ENCODE measurements around the gene TCF4.

TCF4 gene

DNA sequence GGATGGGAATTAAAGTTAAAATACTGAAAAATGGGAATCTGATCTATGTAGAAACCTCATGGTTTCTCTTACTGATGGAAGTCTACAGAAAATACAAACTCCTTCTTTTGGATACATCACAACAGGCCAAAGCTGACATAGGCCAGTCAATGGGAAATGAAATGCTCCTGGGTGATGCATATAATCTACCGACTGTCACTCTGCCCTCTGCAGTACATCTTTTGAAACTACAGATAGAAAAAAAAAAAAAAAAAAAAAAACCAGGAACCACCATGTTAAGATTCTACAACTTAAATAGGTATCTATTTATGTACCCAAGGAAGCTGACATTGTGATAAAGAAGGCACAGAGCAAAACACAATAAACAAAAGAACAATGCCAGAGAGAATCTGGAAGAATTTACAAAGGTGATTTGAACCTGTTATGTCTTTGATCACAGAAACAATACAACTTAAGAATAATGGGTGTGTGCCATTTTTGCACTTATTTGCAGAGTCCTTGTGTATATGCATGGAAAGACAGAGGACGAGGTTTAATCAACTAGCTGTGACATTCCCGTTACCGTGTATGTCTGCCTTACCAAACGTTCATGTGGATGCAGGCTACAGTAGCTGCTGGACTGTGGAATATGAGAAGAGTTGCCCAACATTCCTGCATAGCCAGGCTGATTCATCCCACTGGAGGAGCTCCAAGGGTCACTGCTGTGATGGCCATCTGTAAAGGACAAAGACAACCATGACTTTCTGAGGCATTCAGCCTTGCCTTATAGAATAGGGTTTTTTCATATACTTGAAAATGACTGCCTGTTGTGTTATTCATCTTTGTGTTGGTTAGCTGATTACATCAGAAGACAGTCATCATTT, 312.7 kb downstream of the TCF4 start:
- no peak for DNase-seq

DNA sequence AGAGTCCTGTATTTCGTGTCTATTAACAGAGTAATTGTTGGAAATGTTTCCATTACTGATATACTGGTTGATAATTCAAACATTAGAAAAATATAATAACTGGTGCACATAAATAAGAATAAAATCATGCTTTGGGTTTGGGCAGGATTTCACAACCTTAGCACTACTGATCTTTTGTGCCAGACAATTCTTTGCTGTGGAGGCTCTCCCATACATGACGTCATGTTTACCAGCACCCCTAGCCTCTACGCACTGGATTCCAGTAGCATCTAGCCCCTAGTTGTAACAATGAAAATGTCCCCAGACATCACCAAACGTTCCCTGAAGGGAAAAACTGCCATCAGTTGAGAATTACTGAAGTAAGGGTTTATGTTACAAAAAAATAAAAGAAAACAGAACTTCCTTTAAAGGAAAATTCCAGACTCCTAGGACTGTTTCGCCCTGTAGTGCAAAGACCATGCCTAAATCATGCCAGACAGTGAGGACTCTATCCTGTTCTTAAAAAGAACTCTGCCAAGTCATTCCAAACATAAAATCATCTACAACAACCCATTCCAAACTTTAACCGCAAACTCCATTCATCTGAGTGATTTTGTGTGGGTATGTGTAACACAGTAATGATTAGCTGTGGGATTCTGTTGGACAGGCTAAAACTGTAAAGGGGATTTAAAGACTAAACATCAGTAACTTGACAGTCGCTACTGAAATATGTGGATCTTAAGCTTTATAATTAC, 315.3 kb downstream of the TCF4 start:
- DNase-seq: no peak

DNA sequence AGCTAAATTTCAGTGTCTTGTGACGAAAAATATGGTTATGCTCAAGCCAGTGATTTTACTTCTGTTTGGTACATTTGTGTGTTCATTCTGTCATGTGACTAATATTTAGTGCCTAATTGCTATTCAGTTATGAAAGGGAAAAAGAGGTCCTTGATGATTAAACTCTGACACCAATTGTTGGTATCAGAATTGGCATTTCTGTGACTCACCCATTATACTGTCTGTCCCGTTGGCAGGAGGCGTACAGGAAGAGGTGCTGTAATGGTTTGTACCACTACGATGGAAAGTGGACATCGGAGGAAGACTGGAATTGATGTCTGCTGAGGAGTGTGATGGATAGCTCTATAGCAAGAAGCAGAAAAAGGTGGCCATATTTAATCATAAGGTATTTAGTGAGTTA, 318.4 kb downstream of the TCF4 start:
- no peak for DNase-seq

DNA sequence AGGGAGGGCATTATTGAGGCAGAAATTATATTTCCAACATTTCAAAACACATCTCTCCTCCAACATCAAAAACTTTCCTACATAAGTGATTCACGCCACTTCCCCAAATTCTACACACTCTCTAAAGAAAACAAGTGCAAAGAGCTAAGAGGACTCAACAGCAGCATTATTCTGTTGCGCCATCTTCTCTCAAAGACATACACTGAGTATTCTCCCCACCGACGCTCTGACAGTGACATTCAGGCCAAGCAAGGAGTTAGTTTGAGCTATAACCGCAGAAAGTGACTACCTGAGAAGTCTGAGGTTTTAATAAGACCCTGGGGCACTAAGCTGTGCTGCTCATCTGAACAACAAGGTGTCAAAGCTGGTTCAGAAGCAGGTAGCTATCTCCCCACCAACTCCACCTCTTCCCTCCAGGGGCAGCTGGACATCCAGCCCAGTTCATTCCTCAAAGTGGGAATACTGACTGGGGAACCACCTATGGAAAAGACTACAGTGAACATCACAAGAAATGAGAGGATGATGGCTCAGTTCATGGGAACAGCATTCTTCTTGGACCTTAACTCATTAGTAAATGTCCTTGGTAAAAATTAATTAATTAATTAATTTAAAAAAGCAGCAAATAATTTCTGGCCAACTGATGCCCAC, 319.2 kb downstream of the TCF4 start:
- DNase-seq: no peak

DNA sequence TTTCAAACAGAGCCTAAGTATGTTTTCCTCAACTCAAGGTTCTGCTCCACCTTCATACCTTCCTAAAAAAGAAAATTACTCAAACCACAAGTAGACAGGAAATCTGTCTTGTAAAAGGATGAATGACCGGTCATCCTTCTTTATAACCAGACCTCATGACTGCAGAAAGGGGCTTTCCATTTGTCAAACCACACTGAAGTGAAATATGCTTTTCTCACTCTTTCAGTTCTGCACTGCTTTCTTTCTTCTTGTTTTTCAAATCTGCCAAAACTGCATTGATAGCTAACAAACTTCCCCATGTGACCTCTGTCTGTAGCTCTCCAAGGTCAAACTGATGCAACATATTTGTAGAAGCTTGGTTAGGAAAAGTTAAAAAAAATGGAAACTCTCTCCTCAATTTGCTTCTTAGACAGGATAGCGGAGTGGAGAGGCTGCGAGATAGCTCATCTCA, 319.8 kb downstream of the TCF4 start:
- DNase-seq: no peak

DNA sequence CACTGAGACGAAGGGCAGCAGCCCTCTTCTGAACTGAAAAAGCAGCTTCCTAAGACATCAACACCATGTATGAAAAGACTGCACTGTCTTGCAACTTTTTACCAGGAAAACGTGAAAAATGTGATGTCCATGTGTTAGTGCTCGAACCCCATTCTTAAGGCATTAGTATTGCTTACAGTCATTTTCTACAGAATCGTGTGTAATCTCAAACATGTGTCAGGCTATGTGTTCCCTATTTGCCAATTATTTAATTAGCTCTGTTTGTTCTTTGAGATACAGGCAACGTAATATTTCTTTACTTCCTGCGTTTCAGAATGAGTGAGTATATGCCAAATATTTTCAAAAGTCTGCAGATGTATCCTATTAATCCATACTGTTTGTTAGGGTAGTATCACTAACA, 321.0 kb downstream of the TCF4 start:
- DNase-seq: no peak

DNA sequence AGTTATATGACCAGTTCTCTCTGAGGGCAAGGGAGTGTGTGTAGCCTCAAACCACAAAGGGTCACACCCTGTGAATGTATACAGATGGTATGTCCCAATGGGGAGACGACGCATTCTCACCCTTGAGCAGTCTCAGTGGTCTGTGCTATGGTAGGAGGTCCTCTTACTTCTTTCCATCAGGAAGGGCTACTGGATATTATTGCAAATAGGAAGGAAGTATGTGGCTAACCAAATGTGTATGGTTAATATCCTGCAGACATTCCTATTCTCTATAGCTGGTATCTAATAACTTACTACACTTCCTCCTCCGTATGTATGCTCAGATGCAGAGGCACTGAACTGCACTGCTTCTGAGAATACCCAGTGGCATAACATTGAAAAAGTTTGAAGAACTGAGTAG, 322.0 kb downstream of the TCF4 start:
- DNase-seq: no peak

DNA sequence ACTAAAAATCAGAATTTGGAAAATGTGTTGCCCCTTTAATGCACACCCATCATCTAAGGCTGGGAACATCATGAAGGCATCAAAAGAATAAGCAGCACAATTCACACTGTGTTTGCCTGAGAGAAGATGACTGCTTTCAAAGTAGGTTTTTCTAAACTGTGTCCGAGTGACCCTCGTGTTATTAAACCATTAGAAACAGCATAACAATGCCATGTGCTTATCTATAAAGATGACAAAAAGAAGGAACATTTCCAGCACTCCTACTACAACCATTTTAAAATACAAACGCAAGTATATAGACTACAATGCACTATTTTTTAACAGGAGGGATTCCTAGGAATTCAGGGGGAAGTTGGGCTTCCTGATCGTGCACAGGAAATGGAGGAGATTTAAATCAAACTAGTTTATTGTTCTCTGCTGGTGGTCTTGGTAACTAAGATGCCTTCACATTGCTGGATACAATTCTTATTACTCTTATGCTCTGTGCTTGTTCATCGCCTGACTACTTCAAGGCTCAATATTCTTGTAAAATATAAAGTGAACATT, 322.8 kb downstream of the TCF4 start:
- no peak for DNase-seq

DNA sequence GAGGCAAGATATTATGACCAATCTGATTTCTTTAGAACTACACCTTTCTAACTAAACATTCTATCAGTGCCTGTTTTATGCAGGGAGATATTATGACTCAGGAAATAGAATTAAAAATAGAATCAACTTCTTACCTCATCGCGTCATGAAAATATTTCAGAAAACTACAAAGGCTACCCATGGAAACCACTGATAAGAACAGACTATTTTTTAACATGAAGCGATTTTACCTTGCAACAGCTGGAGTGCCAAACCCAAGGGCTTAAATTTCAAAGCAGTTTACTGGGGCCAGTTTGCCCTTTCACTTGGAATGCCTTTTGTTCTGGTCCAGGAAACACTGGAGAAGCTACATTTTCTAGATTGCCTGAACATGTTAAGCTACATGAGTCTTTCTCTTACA, 323.9 kb downstream of the TCF4 start:
- no peak for DNase-seq

DNA sequence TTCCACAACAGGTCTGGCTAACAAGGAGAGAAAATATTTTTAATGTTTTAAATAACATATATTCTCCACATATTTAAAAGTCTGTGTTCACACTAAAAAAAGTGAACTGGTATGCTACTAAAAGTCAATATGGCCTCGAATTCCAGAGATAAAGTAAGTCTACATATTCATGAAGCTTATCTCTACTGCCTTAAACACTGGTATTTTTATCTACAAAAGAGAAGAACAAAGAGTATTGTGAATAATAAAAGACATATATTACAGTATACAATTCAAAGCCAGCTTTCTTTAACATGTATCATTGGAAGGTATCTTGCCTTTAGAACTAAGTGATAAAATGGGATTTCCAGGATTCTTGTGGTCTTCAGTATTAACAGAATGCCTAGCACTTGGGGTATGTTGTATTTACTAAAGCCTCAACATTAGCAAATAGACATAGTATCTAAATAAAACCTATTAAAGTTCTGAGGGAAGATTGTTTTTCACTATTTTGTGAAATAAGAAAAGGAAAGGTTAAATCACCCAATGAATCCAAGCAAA, 325.9 kb downstream of the TCF4 start:
- DNase-seq: no peak

DNA sequence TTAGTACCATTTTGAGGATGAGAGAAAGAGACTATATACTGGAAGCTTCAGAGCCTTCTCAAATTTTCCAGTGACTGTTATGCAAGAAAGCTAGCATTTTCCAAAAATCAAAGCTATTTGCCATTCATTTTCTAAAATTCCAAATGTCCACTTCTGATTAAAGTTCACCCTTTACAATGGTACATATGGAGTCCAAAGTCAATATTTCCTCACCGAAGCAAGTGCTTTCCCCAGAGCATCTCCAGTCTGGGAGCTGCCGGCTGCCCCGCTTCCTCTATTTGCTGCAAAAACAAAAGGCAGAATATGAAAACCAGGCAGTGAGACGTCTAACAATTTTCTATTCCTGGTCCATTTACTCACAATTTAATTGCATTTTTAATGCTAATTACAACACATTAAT, 326.7 kb downstream of the TCF4 start:
- no peak for DNase-seq

DNA sequence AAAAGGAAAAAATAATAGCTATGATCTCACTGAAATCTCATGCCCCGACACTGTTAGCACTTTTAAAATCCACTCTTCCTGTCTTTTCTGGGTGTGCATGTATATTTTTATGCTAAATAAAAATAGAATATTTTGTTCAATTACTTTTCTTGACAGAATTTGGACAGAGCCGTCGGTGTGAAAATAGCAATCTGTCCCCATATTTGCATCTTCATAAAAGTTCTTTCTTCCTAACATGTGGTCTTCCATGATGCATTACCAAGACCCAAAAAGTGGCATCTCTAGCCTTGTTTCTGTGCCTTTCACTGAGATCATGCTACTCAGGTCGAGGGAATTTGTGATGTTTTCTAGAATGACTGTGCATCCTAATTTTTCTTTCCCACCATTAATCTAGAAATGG, 329.9 kb downstream of the TCF4 start:
- no peak for DNase-seq

DNA sequence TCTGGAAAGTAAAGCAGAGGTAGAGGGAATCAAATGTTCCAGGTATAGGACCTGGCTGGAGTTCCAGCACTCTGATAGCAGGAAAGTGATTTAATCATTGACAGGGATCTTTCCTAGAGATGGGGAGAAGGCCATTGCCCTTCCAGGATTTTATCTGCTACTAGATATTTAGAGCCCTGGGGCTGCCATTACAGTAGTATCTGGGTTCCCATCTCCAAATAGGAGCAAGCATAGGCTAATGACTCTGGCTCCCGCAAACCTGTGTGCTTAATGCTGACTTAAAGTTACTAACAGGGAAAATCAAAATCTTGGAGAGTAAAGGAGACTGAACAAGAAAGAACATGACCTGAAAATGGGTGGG, 331.1 kb downstream of the TCF4 start:
- no peak for DNase-seq

DNA sequence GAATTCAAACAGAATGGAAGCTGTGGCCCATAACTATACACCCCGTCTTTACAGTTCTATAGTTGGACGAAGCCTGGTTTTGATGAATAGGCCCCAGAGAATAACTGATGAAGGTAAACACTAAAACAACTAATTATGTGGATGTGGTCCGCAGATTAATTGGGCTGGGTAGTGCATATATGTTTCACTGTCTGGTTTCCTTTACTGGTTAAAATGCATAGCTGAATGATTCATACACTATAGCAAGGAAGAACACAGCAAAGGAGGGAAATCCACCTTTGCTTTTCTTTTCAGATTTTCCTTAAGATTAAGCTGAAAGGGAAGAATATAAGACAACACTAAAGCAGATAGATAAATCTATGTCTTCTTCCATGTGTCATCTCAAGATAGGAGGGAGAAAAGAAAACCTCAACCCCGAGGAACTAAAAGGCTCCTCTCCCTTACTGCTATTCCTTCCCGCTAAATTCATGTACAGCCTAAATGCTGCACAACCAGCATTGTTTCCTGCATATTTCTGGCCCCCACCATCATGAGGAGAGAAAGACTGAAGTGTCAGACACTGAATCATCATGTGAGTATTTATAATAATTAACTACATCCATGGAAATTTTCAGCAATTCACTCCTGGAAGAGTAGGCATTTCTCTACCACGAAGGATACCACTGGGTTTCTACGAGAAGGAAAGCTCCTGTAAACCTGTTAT, 331.6 kb downstream of the TCF4 start:
- no peak for DNase-seq

DNA sequence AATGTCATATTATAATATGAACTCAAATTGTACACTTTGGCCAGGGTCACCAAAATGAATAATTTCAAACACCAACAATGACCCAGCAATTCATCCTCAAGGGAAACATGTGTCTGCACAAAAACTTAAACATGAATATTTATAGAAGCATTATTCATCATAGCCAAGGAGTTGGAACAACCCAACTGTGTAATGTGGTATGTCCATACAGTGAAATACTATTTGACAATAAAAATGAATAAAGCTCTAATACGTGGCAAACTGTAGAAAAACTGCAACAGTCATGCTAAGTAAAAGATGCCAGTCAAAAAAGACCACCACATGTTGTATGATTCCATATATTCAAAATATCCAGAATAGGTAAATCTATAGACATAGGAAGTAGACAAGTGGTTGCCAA, 334.2 kb downstream of the TCF4 start:
- DNase-seq: no peak

DNA sequence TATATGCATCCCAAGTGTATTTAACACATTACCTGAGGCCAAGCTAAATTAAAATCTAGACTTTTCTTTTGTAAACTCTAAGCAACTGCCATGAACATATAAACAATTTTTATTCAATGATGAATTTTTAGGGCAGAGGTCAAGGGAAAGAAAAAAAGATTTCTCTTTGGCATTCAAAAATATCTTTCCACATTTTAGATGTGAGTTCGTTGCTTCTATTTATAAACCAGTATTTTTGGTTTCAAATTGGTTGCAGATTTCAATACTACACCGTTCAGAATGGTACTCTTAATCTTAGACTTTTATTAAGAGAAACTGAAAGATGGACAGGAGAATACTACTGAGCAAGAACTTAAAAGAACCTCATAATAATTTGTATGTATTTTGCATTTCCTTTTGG, 335.1 kb downstream of the TCF4 start:
- no peak for DNase-seq

DNA sequence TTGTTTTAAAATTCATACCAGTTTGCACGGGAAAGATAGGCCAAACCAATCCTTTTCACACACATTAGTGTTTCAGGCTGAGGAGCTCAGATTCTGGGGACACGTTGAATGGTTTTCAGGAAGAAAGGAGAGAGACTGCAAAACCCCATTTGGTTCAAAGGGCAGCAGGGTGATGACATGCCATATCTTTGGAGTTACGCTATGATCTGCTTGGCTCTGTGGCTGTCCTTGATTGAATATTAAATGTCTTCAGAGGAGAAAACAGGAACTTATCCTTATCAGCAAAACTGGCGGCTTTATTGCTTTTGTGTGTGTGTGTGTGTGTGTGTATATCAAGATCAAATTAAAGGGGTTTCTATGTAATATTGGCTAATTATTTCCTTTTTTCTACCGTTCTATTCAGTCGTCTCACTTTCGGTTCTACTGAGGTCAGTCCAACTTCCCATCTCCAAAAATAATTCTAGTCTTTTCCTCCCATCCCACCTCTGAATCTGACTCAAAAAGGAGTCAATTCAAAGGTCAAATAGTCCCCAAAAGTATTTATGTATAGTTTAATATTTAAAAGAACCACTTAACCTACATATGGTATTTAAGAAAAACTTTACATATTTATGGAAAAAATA, 335.8 kb downstream of the TCF4 start:
- no peak for DNase-seq

DNA sequence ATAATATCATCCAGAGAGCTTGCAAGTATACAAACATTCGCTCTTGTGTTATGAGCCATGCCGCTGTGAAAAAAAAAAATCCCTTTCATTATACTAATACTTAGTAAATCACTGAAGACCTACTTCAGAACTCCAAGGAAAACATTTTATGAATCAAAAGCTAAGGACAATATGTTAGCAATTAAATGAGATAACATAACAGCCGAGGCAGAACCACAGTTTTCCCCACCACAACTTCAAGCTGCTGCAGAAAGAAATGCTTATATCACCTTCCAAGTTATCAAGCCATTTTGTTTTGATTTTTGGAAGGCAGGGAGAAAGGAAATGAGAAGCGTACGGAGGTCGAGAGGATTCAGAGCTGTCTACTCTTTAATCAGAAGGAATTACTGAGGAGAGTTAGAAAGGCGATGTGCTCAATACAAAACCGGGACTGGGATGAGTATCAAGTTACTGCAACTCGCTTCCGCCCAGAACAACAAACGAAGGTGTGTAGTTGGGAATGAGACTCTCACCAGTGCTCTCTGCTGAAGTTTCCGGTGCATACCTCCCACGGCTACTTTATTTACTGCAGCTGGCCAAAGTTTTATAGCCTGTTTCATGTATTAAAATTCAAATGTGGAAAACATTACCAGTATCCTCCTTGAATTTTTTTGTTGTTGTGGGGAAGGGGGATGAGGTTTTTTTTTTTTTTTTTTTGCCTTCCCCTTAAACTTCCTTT, 336.6 kb downstream of the TCF4 start:
- DNase-seq: no peak

DNA sequence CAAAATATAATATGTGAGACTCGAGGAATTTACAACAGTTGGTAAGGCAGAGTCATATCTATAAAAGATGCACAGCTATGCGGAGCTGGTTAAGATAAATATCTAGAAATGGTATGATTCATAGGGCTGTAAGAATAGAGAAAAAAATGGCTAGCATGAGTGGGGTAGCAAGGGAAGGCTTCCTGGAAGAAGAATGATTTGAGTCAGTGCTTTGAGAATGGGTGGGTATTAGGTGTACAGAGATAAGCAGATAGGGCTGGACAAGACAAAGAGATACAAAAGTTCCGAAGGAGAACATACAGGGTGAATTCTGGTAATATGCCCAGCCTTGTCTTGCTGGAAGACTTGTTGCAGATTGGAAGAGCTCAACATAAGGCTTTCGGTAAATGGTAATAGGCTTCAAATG, 337.2 kb downstream of the TCF4 start:
- DNase-seq: no peak

DNA sequence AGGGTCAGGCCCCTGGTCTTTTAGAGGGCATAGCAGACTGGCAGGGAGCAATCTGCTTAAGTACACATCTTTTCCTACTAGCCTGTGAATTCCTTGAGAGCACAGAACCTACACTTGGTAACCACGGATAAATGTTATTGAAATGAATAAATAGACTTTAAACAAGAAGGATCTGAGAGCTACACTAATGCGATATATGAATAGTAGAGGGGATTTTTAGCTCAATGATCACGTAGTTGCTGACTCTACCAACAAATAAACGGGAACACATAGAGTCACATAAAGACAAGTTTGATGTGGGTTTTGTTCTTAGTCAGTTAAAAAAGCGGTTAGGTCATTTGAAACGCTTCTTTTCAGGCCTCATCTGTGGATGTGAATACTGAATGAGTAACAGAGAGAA, 338.4 kb downstream of the TCF4 start:
- no peak for DNase-seq

DNA sequence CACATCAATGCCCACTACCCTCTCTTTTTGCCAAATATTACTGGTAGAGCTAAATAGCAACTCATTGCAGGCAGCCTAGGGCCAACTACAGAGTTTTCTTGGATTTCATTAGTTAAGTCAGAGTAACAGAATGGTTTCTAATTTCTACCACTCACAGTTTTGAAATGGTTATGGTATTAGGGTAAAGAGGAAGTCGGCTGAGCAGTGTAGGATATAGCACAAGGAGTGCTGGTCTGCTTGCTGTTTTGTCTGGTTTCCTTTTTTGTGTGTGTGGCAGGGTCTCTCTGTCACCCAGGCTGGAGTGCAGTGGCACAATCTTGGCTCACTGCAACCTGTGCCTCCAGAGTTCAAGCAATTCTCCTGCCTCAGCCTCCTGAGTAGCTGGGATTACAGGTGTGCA, 339.5 kb downstream of the TCF4 start:
- no peak for DNase-seq

DNA sequence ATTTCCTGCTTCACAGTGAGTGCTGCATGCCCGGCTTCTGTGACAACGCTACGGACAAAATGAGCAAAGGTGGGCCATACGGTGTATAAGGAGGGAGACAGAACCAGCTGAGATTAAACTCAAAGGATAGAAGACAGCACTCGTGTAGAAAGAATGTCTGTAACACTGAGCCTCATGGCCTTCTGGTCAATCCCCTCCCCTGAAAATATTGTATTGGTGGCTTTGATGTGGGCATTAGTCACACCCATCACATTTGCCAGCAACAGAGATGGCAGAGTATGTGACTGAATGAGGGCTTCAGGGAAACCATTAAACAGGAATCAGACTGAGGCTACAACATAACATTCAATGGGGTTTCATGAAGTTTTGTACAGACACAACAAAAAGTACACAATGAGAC, 341.0 kb downstream of the TCF4 start:
- DNase-seq: no peak
